ENCODE results near the gene HCN4.
A peak's percentile ranks its signal among the peaks of the same experiment; 100 is the strongest.

Gene HCN4

GRCh38 chr15:73378089-73378488 lies 9.3 kb upstream of the HCN4 start:
- no peak for DNase-seq

GRCh38 chr15:73375755-73376305 lies 7.1 kb upstream of the HCN4 start:
- DNase-seq, result peak; percentile 65

- no peak for DNase-seq
These were observed 6.3 kb upstream of the HCN4 start for GRCh38 chr15:73375012-73375411.

GRCh38 chr15:73374604-73375003 lies 5.8 kb upstream of the HCN4 start:
- no peak for DNase-seq

- DNase-seq, result no peak
These were observed 4.5 kb upstream of the HCN4 start for GRCh38 chr15:73373221-73373620.

GRCh38 chr15:73371812-73372211 lies 3.1 kb upstream of the HCN4 start:
- DNase-seq, result no peak

GRCh38 chr15:73370151-73370550 lies 1.4 kb upstream of the HCN4 start:
- DNase-seq, result no peak

- DNase-seq, result no peak
These were observed 466 bp upstream of the HCN4 start for GRCh38 chr15:73369154-73369694.

GRCh38 chr15:73367624-73368300 lies 996 bp downstream of the HCN4 start:
- no peak for DNase-seq

GRCh38 chr15:73366766-73367623 lies 1.8 kb downstream of the HCN4 start:
- no peak for DNase-seq

- DNase-seq, result no peak
These were observed 4.7 kb downstream of the HCN4 start for GRCh38 chr15:73364070-73364469.

- no peak for DNase-seq
These were observed 5.9 kb downstream of the HCN4 start for GRCh38 chr15:73362900-73363299.

GRCh38 chr15:73361337-73361736 lies 7.4 kb downstream of the HCN4 start:
- DNase-seq, result no peak

GRCh38 chr15:73359651-73360050 lies 9.1 kb downstream of the HCN4 start:
- no peak for DNase-seq

- DNase-seq, result no peak
These were observed 10.6 kb downstream of the HCN4 start for GRCh38 chr15:73357999-73358665.

GRCh38 chr15:73355612-73356265 lies 13.0 kb downstream of the HCN4 start:
- no peak for DNase-seq

- DNase-seq, result no peak
These were observed 14.5 kb downstream of the HCN4 start for GRCh38 chr15:73354241-73354640.

- DNase-seq, result no peak
These were observed 15.0 kb downstream of the HCN4 start for GRCh38 chr15:73353734-73354133.

GRCh38 chr15:73352082-73352481 lies 16.7 kb downstream of the HCN4 start:
- no peak for DNase-seq

GRCh38 chr15:73349191-73349590 lies 19.6 kb downstream of the HCN4 start:
- no peak for DNase-seq

- DNase-seq, result no peak
These were observed 21.9 kb downstream of the HCN4 start for GRCh38 chr15:73346735-73347312.

GRCh38 chr15:73345658-73346057 lies 23.1 kb downstream of the HCN4 start:
- peak; percentile 33 for DNase-seq

Data from NCI-H187 treated with DMSO at 0.1 percent for 48 hours (cell line).